CD4-positive, CD25-positive, alpha-beta regulatory T cell (primary cell): Measurements from ENCODE around the gene ADGRA1. TPM values are rescaled to one million over a fixed set of nuclear protein-coding genes. Genes with fewer than 3 reads are reported as not detected.
"Not testable (repeated sequence)": the region's sequence is repeated elsewhere in the genome, so short reads cannot be mapped to it uniquely, and the experiment has no call there.

Experiments used
- ATAC-seq, 2 donors: fragments of 150-1000 bp; cut with Tn5 transposase; one replicate each; pipeline ENCODE4 v1.10.0; 2021; ENCODE audit warnings: low read depth in 2 of 2, moderate number of reproducible peaks in 2 of 2, moderate library complexity in 1 of 2
- DNase-seq, 3 donors: peaks; one replicate each; pipeline versions ENCODE4 v3.0.0 to v3.0.0-alpha.2; 2012 to 2022; ENCODE audit warnings: mixed read lengths in 1 of 3
- H3K27ac ChIP-seq: one replicate; pipeline ENCODE4 v1.7.0; 2013; ENCODE audit warnings: mild to moderate bottlenecking, low read length; ENCODE audit not compliant: insufficient read depth, poor library complexity, severe bottlenecking
- H3K27me3 ChIP-seq: one replicate; pipeline ENCODE4 v1.7.0; 2013; ENCODE audit warnings: low read length; ENCODE audit not compliant: control insufficient read depth, insufficient read depth
- H3K36me3 ChIP-seq: one replicate; pipeline ENCODE4 v1.7.0; 2013; ENCODE audit warnings: mild to moderate bottlenecking, low read length, moderate library complexity; ENCODE audit not compliant: control insufficient read depth, insufficient read depth
- H3K4me1 ChIP-seq: 2 replicates; pipeline ENCODE4 v1.7.0; 2013; ENCODE audit warnings: mild to moderate bottlenecking, low read length; ENCODE audit not compliant: insufficient read depth, control insufficient read depth, poor library complexity, severe bottlenecking
- H3K4me3 ChIP-seq: one replicate; pipeline ENCODE4 v1.7.0; 2013; ENCODE audit warnings: low read depth, mild to moderate bottlenecking, low read length, moderate library complexity
- H3K9me3 ChIP-seq, 2 experiments: 1 replicate in 1 of 2; 2 replicates in 1 of 2; pipeline ENCODE4 v1.7.0; 2013; ENCODE audit warnings: low read length in 2 of 2, mild to moderate bottlenecking in 1 of 2, moderate library complexity in 1 of 2; ENCODE audit not compliant: control insufficient read depth in 2 of 2
- H3K27ac Mint-ChIP-seq, 3 donors: one replicate each; pipeline ENCODE4 v1.8.0; 2020 to 2022; ENCODE audit warnings: mild to moderate bottlenecking in 3 of 3, mixed read lengths in 3 of 3, moderate library complexity in 2 of 3
- H3K27me3 Mint-ChIP-seq: one replicate; pipeline ENCODE4 v1.8.0; 2022; ENCODE audit warnings: mild to moderate bottlenecking, mixed read lengths
- H3K36me3 Mint-ChIP-seq: one replicate; pipeline ENCODE4 v1.8.0; 2020; ENCODE audit warnings: mixed read lengths
- H3K4me1 Mint-ChIP-seq, 4 donors: one replicate each; pipeline ENCODE4 v1.8.0; 2020 to 2022; ENCODE audit warnings: mixed read lengths in 4 of 4, mild to moderate bottlenecking in 1 of 4
- H3K4me3 Mint-ChIP-seq, 4 donors: one replicate each; pipeline ENCODE4 v1.8.0; 2020 to 2022; ENCODE audit warnings: mild to moderate bottlenecking in 4 of 4, mixed read lengths in 4 of 4, moderate library complexity in 3 of 4
- H3K9me3 Mint-ChIP-seq, 7 donors: one replicate each; pipeline ENCODE4 v1.8.0; 2020 to 2022; ENCODE audit warnings: mixed read lengths in 7 of 7, mild to moderate bottlenecking in 3 of 7, moderate library complexity in 2 of 7
- polyA plus RNA-seq, 4 donors: library from polyadenylated mRNA; unstranded; fragments of 300-500 nt; fragmentation: Illumina TruSeq; gene quantifications; one replicate each; pipeline ENCODE4 v1.2.3, GENCODE V29; 2021
- total RNA-seq: library from RNA; stranded (reverse); gene quantifications from one replicate; pipeline ENCODE4 v1.2.3, GENCODE V29; 2022

The ADGRA1 gene
- total and polyA plus RNA-seq, 5 donors from 2014 or later = not detected

DNA sequence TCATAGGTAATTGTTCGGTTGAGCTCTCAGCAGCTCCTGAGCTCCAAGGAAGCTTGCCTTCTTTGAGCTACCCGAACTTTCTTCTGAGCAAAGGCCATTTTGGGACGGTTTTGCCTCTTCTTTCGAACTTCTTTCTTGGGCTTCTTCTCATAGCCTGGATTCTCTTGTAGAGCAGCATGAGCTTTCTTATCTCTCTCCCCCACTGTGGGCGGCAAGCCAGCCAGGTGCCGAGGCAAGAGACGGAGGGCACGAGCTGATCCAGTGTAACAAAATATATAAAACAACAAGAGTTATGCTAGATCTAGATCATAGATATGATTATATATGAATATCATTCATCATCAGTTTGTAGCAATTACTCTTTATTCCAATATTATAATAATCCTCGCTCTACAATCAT is 55.8 kb downstream of the ADGRA1 start:
- no peak overlapping the region for H3K4me3 Mint-ChIP-seq
- peaks cover 20% of the 10 kb centered on the region for H3K27me3 Mint-ChIP-seq

DNA sequence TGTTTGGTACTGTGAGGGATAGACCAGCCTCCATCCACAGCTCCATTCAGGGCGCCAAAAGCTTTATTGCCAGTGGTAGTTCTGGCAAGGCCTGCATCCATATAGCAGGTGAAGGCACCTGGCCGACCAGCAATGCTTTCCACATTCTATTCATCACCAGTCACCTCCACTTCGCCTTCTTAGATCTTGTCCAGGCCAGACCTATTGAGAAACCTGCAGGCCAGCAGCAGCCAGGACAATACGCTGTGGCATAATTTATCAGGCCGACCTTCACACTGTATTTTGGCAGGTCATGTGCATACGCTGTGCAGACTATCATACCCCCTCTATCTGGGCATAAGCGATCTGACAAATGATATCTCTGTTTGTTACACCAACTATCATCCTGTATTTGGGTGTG is 57.0 kb downstream of the ADGRA1 start:
- no peak overlapping the region for H3K27ac ChIP-seq
- H3K9me3 ChIP-seq = peaks cover 5 to 9% of the 10 kb centered on the region in 2 experiments
- DNase-seq (no peak), ATAC-seq (no peak)
- no peak overlapping the region for H3K27ac Mint-ChIP-seq
- no peaks in the 10 kb centered on the region for H3K36me3 Mint-ChIP-seq
- H3K9me3 Mint-ChIP-seq = peaks cover 0 to 6% (median 2%) of the 10 kb centered on the region in 7 donors
- no peaks in the 10 kb centered on the region for H3K4me1 ChIP-seq
- H3K27me3 Mint-ChIP-seq = peaks cover 20% of the 10 kb centered on the region
- H3K4me3 Mint-ChIP-seq = no peak overlapping the region
- H3K4me1 Mint-ChIP-seq = peaks cover 0 to 8% (median 5%) of the 10 kb centered on the region in 4 donors
- peaks cover 4% of the 10 kb centered on the region for H3K27me3 ChIP-seq
- H3K4me3 ChIP-seq = no peak overlapping the region
- no peaks in the 10 kb centered on the region for H3K36me3 ChIP-seq

More for the DNA sequence above, 55.8 kb downstream of the ADGRA1 start:
- no peak overlapping the region for H3K27ac ChIP-seq
- Mint-ChIP-seq H3K36me3 (no peaks in the 10 kb centered on the region), H3K9me3 (peaks cover 0 to 5% (median 2%) of the 10 kb centered on the region in 7 donors), H3K27ac (no peak overlapping the region), H3K4me1 (peaks cover 0 to 8% (median 5%) of the 10 kb centered on the region in 4 donors)
- H3K9me3 ChIP-seq = peaks cover 5 to 9% of the 10 kb centered on the region in 2 experiments
- H3K4me3 ChIP-seq = no peak overlapping the region
- ATAC-seq (no peak), DNase-seq (no peak)
- H3K4me1 ChIP-seq = no peaks in the 10 kb centered on the region
- peaks cover 4% of the 10 kb centered on the region for H3K27me3 ChIP-seq
- no peaks in the 10 kb centered on the region for H3K36me3 ChIP-seq

DNA sequence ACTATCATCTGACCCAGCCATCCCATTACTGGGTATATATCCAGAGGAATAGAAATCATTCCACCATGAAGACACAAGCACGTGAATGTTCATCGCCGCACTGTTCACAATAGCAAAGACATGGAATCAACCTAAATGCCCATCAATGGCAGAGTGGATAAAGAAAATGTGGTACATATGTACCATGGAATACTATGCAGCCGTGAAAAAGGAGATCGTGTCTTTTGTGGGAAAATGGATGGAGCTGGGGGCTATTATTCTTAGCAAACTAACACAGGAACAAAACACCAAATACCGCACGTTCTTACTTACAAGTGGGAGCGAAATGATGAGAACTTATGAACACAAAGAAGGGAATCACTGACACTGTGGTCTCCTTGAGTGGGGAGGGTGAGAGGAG is 62.5 kb downstream of the ADGRA1 start:
- H3K9me3 Mint-ChIP-seq = peaks cover 0 to 11% (median 5%) of the 10 kb centered on the region in 7 donors
- H3K27me3 ChIP-seq = peaks cover 4% of the 10 kb centered on the region
- H3K4me3 ChIP-seq = no peak overlapping the region
- no peak overlapping the region for H3K4me3 Mint-ChIP-seq
- no peaks in the 10 kb centered on the region for H3K36me3 Mint-ChIP-seq
- H3K36me3 ChIP-seq = no peaks in the 10 kb centered on the region
- no peak for DNase-seq
- peaks cover 5 to 11% of the 10 kb centered on the region in 2 experiments for H3K9me3 ChIP-seq
- no peak overlapping the region for H3K27ac ChIP-seq
- ATAC-seq = no peak
- peaks cover 11% of the 10 kb centered on the region for H3K27me3 Mint-ChIP-seq
- no peak overlapping the region for H3K27ac Mint-ChIP-seq
- H3K4me1 ChIP-seq = no peaks in the 10 kb centered on the region
- no peaks in the 10 kb centered on the region for H3K4me1 Mint-ChIP-seq

DNA sequence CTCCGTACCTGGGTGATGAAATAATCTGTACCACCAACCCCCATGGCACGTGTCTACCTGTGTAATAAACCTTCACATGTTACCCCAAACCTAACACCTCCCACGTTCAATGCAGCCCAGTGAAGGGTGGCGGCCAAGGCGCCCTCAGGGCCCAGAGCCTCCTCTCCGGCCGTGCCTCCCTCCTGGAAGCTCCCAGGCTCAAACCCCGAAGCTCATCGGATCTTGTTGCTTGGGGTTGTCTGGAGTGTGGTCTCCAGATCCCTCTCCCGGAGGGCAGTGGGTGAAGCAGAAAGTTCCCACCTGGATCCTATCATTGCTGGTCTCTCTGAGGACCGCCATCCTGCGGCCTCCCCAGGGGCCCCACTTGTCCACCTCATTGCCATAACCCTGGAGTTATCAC is 62.9 kb downstream of the ADGRA1 start:
- Mint-ChIP-seq H3K27ac (no peak overlapping the region), H3K4me1 (no peaks in the 10 kb centered on the region), H3K27me3 (peaks cover 6% of the 10 kb centered on the region), H3K4me3 (no peak overlapping the region), H3K9me3 (peaks cover 0 to 11% (median 5%) of the 10 kb centered on the region in 7 donors), H3K36me3 (no peaks in the 10 kb centered on the region)
- no peak for DNase-seq
- ATAC-seq = no peak
- Histone ChIP-seq H3K4me1 (no peaks in the 10 kb centered on the region), H3K27ac (no peak overlapping the region), H3K36me3 (no peaks in the 10 kb centered on the region), H3K4me3 (no peak overlapping the region), H3K27me3 (peaks cover 4% of the 10 kb centered on the region), H3K9me3 (peaks cover 5 to 11% of the 10 kb centered on the region in 2 experiments)

DNA sequence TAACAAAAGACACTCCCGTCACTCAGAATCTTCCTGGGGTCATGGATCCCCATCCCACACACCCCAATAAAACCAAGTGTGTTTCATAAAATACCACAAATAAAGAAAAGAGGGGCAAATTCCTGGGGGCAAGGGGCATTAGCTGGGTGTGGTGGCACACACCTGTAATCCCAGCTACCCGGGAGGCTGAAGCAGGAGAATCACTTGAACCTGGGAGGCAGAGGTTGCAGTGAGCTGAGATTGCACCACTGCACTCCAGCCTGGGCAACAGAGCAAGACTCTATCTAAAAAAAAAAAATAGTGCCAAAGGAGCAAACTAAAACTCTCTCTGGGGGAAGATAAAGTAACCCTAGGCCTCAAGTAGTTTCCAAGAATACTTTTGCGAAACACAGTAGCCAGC is 63.3 kb downstream of the ADGRA1 start:
- not testable (repeated sequence) for H3K4me1 ChIP-seq, H3K27ac Mint-ChIP-seq, H3K4me3 ChIP-seq, H3K27me3 ChIP-seq, ATAC-seq, H3K36me3 Mint-ChIP-seq, H3K27me3 Mint-ChIP-seq, DNase-seq, H3K27ac ChIP-seq, H3K4me3 Mint-ChIP-seq, H3K36me3 ChIP-seq, H3K4me1 Mint-ChIP-seq
- H3K9me3 ChIP-seq = peaks cover 5 to 11% of the 10 kb centered on the region in 2 experiments
- peaks cover 0 to 11% (median 5%) of the 10 kb centered on the region in 7 donors for H3K9me3 Mint-ChIP-seq

DNA sequence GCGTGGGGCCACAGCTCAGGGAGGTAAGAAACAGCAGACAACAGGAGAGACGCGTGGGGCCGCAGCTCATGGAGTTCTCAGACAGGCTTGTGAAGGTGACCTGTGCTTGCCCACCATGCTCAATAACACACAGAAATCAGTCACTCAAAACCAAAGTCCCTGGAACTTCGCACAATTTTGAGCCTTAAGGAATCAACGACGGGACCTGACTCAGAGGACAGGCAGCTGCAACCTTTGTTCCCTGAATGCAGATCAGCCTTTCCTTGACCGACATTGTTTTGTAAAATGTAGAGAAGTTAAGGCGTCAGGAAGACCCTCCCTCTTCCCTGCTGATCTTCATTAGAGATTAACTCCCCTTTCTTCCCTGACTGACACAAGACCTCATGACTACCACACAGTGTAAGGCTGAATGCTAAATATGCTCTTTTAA is 63.8 kb downstream of the ADGRA1 start:
- Mint-ChIP-seq H3K27ac (no peak overlapping the region), H3K4me3 (no peak overlapping the region), H3K36me3 (no peaks in the 10 kb centered on the region), H3K4me1 (no peaks in the 10 kb centered on the region), H3K27me3 (peaks cover 6% of the 10 kb centered on the region), H3K9me3 (peaks cover 0 to 11% (median 5%) of the 10 kb centered on the region in 7 donors)
- DNase-seq (no peak), ATAC-seq (no peak)
- no peak overlapping the region for H3K27ac ChIP-seq
- H3K27me3 ChIP-seq = peaks cover 4% of the 10 kb centered on the region
- H3K36me3 ChIP-seq = no peaks in the 10 kb centered on the region
- H3K4me1 ChIP-seq = no peaks in the 10 kb centered on the region
- no peak overlapping the region for H3K4me3 ChIP-seq
- H3K9me3 ChIP-seq = peaks cover 5 to 11% of the 10 kb centered on the region in 2 experiments

DNA sequence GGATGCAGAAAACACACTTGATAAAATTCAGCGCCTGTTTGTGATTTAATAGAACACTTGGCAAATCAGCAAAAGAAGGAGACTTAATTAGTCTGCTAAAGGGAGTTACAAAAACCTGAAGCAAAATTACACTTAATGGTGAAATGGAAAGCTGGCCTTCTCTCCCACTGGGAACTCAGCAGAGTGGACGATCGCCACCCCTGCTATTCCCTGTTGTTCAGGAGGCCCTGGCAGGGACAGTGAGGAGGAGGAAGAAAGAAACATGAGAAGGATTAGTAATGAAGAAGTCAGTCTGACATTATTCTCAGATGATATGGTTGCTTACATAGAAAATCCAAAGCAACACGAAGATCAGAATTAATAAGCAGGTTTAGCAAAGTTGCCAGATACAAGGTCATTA is 66.7 kb downstream of the ADGRA1 start:
- no peaks in the 10 kb centered on the region for H3K36me3 Mint-ChIP-seq
- no peaks in the 10 kb centered on the region for H3K27me3 Mint-ChIP-seq
- peaks cover 0 to 2% of the 10 kb centered on the region in 2 experiments for H3K9me3 ChIP-seq
- H3K4me3 Mint-ChIP-seq = no peak overlapping the region
- ATAC-seq (no peak), DNase-seq (no peak)
- H3K27ac ChIP-seq = no peak overlapping the region
- no peaks in the 10 kb centered on the region for H3K4me1 Mint-ChIP-seq
- peaks cover 0 to 6% (median 1%) of the 10 kb centered on the region in 7 donors for H3K9me3 Mint-ChIP-seq
- H3K27ac Mint-ChIP-seq = no peak overlapping the region
- no peaks in the 10 kb centered on the region for H3K27me3 ChIP-seq
- H3K4me3 ChIP-seq = no peak overlapping the region
- no peaks in the 10 kb centered on the region for H3K36me3 ChIP-seq
- no peaks in the 10 kb centered on the region for H3K4me1 ChIP-seq

DNA sequence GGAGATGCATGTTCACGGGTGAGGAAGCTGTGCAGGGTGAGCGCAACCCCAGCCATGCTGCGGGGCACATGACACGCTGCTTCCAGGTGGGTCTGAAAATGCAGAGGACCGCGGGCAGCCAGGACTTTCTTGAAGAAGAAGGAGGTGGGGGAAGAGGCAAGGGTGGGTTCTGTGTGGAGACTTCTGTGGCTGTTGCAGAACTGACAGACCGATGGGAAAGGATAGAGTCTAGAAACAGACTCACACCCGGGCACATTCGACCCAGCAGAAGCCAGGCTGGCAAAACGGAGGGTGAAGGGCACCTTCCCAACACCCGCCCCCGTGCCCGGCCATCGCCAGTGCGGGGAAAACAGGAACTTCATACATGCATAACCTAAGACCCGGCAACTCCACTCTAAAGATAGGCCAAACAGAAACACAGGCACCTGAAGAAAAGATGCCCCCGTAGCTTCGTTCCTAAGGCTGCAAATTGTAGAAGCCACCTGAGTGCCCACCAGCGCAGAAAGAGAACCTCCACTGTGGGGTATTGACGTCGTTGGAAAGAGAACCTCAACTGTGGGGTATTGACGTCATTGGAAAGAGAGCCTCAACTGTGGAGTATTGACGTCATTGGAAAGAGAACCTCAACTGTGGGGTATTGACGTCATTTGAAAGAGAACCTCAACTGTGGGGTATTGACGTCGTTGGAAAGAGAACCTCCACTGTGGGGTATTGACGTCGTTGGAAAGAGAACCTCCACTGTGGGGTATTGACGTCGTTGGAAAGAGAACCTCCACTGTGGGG is 67.5 kb downstream of the ADGRA1 start:
- Histone ChIP-seq H3K27ac (no peak overlapping the region), H3K9me3 (peaks cover 0 to under 1% of the 10 kb centered on the region in 2 experiments), H3K27me3 (no peaks in the 10 kb centered on the region), H3K4me1 (no peaks in the 10 kb centered on the region), H3K36me3 (no peaks in the 10 kb centered on the region), H3K4me3 (no peak overlapping the region)
- no peak for ATAC-seq
- Mint-ChIP-seq H3K9me3 (peaks cover 0 to 6% (median 1%) of the 10 kb centered on the region in 7 donors), H3K36me3 (no peaks in the 10 kb centered on the region), H3K4me3 (no peak overlapping the region), H3K27ac (no peak overlapping the region), H3K4me1 (no peaks in the 10 kb centered on the region), H3K27me3 (no peaks in the 10 kb centered on the region)
- no peak for DNase-seq
